GM19240 (cell line): Measurements from ENCODE around the gene OR5A1.
"Not testable (repeated sequence)": the region's sequence is repeated elsewhere in the genome, so short reads cannot be mapped to it uniquely, and the experiment has no call there.

ENCODE experiments used
- DNase-seq: peaks from one replicate; pipeline ENCODE4 v3.0.0; 2011; ENCODE audit warnings: low spot score; ENCODE audit not compliant: insufficient read length

The OR5A1 gene

DNA sequence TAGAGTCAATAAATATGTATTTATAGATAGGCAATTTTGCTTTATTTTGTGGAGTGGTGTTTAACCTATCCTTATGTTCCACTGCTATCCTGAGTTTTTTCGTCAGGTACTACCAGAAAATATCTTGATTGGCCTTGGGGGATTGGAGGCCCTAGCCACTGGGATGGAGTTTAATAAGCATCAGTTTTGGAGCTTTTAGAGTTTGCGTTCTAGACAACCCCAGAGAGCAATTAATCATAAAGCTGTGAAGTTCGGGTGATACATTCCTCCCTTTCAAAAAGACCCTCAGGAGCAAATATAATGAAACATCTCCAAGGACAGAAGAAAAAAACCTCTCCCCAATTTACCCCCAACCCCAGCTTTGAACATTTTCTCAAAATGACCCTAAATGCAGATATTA lies at the start of gene OR5A1:
TSS of gene OR5A1 (plus strand) at position 301 of the 400 bp plus-strand sequence. CDS start 6,700 bp downstream, outside the sequence.
- no peak for DNase-seq

DNA sequence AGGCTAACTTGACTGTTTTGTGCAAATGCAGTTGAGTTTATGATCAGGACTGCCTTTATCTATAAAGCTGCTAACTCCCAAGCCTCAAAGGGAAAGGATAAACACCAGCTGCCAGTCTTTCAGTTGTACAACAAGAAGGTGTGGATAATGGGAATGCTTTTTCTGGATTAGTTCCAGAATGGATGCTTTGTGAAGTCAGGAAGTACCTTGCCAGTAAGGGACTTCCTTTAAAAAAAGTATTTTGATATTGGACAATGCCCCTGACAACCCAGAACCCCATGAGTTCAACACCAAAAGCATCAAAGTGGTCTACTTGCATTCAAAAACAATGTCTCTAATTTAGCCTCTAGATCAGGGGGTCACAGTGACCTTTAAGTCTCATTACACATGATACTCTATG lies 42.1 kb upstream of the OR5A1 start:
- no peak for DNase-seq

- DNase-seq: no peak
Measured at GRCh38 chr11:59400461-59401261, 35.6 kb upstream of the OR5A1 start.

DNA sequence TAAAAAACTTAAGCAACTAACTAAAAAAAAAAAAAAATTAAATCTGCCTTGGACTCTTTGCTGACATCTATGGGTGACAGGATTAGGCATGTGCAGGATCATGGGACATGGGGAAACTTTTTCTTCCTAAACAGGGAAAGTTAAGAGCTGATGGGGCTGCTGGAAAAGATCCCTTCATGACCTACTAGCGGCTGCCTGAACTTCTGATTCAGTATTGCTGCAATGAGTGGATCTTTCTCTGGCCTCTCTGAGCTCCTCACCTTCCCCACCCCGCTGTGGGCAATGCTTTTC lies 35.1 kb upstream of the OR5A1 start:
- no peak for DNase-seq

- DNase-seq: no peak
Measured at GRCh38 chr11:59403546-59403945, 32.7 kb upstream of the OR5A1 start.

DNA sequence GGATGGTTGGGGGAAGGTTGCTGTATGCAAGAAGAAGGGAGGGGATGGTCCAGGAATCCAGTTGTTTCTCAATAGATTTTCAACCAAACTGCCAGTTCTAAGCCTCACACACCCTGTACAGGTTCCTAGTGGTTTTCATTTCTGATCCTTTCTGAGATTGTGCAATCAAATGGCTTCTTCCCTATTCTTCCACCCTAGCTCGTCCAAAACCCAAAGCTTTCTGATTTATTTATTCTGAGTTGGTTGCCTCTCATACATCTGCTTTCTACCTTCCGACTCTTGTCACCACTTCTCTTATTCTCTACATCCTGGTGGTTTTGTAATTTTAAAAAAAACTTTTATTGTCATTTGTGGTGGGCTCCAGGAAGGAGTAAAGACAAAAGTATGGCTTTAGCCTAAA lies 22.6 kb upstream of the OR5A1 start:
- DNase-seq: no peak

DNA sequence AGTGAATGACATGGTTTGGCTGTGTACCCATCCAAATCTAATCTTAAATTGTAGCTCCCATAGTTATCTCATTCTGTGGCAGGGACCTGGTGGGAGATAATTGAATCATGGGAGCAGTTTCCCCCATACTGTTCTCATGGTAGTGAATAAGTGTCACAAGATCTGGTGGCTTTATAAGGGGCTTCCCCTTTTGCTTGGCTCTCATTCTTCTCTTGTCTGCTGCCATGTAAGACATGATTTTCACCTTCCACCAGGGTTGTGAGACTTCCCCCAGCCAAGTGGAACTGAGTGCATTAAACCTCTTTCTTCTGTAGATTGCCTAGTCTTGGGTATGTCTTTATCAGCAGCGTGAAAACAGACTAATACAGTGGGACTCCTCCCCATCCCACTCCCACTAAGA lies 21.2 kb upstream of the OR5A1 start:
- no peak for DNase-seq

DNA sequence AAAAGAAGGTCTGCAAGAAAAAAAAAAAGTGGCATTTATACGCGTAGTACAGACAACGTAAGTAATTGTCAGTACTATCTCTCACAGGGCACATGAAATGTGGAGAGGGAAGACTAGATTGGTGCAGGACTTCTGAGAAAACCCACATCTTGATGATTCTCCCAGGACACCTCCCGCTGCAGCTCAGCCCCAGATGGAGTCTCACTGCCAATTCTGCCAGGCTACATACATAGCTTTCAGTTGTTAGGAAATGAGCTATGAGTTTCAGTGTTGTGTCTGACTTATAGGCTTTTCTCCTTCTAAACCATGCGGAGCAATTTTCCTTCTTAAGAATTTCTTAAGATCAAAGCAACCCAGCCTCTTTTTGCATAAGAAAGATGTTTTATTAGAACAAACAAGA lies 19.7 kb upstream of the OR5A1 start:
- no peak for DNase-seq

DNA sequence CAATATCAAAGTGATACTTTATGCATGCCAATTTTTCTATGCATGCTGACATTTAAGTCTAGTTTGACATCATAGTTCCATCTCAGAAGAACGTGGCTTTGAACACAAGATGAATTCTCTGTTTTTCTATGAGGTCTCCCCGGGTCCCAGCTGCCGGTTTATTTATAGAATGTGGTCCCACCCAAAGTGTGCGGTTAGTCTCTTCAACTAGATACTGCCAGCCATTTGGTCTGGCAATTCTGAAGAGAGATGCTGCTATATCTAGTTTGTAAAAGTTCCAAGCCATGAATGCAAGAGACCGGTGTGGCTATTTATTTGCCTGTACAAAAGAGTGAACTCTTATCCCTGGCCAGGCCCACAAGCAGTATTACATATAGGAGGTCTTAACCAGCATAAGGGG lies 19.2 kb upstream of the OR5A1 start:
- DNase-seq: no peak

DNA sequence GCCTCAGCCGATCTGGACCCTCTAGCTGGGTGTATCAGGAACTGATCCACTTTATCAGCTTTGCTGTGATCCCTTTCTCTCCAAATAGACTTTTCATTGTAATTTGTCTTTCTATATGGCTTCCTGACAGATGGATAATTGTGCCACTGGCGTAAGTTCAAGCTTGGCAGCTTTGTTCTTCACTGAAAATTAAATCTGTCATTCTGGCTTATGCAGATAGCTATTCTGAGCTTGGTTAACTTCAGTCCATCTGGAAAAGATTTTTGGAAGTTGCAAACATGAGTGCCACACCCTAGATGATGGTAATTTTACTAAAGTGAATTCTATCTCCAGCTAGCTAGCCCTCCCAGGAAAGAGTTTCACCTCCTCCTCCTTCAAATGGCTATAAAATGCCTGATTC lies 18.1 kb upstream of the OR5A1 start:
- no peak for DNase-seq

- no peak for DNase-seq
Measured at GRCh38 chr11:59423835-59424234, 12.4 kb upstream of the OR5A1 start.

- DNase-seq: no peak
Measured at GRCh38 chr11:59425131-59425530, 11.1 kb upstream of the OR5A1 start.

GRCh38 chr11:59426361-59427067 lies 9.8 kb upstream of the OR5A1 start, which contains the start of gene OR5A2:
TSS of gene OR5A2 (minus strand) at chr11:59426413. CDS start at chr11:59422953, 3,460 bp downstream.
- DNase-seq: no peak

DNA sequence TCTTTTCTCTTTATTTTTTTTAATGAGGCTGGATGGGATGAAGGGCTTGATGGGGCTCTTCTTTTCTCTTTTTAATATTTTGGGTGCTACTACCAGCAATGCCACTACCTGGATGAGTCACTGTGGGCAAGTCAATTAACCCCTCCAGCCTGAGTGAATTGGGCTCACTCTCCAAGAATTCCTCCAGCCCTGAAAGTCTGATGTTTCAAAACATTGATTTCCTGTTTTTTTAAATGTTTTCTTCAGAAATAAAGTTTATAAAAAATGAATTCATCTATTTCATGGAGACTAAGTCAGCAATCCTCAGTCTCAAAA lies 9.2 kb upstream of the OR5A1 start:
- no peak for DNase-seq

GRCh38 chr11:59429924-59430516 lies 6.2 kb upstream of the OR5A1 start:
- no peak for DNase-seq

DNA sequence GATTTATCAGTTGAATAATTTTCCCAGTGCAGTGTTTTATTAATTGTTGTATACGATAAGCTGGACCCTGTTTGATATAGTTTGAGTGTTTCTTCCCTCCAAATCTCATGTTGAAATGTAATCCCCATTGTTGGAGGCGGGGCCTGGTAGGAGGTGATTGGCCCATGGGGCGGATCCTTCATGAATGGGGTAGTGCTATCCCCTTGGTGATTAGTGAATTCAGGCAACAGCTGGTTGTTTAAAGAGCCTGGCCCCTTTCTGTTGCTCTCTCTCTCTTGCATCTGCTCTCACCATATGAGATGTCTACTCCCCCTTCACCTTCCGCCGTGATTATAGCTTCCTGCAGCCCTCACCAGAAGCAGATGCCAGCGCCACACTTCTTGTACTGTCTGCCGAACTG lies 1.5 kb downstream of the OR5A1 start:
- DNase-seq: no peak

- not testable (repeated sequence) for DNase-seq
Measured at GRCh38 chr11:59445624-59446023, 9.4 kb downstream of the OR5A1 start.

DNA sequence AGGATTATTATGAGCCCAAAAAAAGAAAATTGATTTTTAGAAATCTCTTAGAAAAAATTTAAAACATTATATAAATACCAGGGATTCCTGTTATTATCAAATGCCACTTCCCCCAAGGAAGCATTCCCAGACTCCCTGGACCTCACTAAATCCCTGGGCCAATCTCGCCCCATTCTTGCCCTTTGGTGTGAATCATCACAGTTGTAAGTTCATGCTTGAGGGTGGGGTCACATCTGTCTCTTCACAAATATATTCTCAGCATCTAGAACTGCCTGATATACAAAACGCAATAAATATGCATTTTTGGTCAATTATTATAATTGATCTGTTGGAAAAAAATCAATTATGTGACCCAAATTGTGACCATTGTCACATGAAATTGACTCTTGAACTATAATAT lies 12.2 kb downstream of the OR5A1 start:
- no peak for DNase-seq

DNA sequence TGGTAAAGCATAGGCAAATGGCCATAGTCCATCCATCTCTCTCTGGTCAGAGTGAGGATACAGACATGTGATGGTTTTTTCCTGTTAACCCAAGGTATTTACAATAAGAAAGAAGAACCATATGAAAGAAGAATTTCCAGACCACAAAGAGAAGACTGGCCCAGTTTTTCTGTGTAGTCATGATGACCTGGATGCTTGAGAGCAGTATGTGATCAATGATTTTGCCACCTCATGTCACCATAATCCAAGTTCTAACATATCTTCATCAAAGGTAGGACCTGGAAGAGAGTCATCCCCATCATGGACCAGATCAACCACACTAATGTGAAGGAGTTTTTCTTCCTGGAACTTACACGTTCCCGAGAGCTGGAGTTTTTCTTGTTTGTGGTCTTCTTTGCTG lies 20.4 kb downstream of the OR5A1 start, which contains the start of gene OR4D6:
TSS of gene OR4D6 (plus strand) at position 301 of the 400 bp plus-strand sequence. CDS start at position 301, 0 bp downstream.
- no peak for DNase-seq

DNA sequence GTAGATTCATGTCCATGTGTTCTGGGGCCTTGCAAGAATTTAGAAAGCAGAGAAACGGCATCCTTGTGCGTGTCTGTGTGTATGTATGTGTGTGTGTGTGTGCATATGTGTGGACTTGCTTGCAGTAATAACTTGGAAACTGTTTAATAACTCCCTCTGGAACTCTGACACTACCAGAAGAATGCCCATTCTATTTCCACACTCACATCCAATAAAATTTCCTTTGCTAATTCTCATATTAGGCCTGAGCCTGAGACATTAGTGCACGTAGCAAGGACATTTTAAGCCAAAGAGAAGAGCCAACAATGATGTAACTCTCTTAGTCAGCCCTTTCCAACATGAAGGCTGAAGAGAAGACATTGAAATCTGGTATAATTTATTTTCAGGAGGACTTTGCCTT lies 23.6 kb downstream of the OR5A1 start:
- no peak for DNase-seq

DNA sequence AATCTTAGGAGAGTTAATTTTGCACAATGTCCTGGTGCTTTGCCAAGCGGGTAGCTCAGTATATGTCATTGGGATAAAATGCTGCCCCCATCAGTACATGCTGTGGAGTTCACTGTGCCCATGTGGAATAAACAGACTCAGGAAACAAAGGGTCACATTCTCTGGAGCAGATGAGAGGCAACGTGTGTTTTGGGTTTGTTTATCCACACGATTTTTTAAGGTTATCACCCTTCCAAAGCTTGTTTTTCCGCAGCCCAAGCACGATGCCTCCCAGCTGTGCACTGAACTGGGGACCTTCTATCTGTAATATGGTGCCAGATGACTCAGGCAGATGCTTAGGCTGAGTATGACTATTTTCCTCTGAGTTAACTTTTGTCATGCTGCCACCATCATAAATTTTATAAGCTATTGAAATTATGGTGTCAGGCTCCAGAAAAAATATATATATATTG lies 26.9 kb downstream of the OR5A1 start:
- DNase-seq: no peak

- DNase-seq: no peak
Measured at GRCh38 chr11:59473015-59473414, 36.7 kb downstream of the OR5A1 start, which contains the start of gene OR4D10. TSS of gene OR4D10 (plus strand) at chr11:59473315. CDS start at chr11:59477430, 4,115 bp downstream.
